NCI-H1694 treated with DMSO at 0.1 percent for 48 hours (cell line): ENCODE data around the gene ADAM30.
"Not testable (repeated sequence)": the region's sequence is repeated elsewhere in the genome, so short reads cannot be mapped to it uniquely, and the experiment has no call there.

Source experiments
- DNase-seq: peaks from one replicate; lab custom pipeline; 2025; lab: John Stamatoyannopoulos, UW

ADAM30 gene

DNA sequence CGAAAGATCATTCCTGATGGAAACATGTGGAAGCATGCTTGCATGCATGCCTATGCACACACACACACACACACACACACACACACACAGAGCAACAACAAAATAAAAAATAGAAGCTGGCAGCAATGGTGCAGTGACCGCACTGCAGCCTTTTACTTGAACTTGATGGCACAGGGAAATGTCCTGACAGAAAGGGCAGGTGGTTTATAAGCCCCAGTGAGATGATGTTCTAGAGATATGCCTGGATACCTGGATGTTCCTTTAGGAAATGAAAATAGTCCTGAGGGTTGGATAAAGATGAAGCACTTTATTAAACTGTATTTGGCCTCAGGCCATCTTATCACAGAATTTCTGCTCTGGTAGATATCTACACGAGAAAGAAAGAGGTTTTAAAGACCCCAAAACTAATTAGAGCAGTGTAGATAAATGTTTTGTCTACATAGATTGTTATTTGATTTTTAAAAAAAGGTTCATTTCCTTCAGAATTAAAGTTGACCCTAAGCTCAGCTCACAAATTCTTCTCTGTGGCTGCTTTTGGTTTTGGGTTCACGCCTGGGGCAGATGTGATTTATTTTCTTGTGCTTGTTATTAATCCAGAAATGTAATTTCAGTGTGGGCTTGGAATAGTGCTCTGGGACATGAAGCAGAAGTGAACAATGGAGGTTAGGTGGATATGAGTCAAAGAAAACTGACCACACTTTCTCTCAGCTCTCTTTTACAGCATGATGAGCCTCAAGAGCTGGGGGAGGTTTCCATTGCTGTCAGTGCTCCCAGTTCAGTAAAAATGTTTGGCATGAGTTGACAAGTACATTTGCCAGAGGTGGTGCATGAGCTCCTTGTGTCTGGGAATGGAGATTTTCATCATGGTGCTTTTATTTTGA, 22.9 kb downstream of the ADAM30 start:
- no peak for DNase-seq

DNA sequence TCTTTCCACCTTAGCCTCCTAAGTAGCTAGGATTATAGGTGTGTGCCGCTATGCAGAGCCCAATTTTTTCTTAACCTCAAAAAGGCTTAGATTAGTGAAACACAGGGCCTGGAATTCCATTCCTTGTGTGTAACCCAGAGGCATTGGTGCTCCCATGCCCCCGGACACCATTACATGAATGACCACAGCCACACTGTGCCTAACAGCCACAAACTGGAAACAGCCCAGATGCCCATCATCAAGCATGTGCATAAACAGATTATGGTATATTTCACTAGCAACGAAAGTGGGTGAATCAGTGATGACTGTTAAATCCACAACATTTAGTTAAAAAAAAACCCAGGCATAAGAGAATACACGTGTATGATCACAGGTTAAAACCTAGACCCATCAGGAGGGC, 24.4 kb downstream of the ADAM30 start:
- DNase-seq = no peak

DNA sequence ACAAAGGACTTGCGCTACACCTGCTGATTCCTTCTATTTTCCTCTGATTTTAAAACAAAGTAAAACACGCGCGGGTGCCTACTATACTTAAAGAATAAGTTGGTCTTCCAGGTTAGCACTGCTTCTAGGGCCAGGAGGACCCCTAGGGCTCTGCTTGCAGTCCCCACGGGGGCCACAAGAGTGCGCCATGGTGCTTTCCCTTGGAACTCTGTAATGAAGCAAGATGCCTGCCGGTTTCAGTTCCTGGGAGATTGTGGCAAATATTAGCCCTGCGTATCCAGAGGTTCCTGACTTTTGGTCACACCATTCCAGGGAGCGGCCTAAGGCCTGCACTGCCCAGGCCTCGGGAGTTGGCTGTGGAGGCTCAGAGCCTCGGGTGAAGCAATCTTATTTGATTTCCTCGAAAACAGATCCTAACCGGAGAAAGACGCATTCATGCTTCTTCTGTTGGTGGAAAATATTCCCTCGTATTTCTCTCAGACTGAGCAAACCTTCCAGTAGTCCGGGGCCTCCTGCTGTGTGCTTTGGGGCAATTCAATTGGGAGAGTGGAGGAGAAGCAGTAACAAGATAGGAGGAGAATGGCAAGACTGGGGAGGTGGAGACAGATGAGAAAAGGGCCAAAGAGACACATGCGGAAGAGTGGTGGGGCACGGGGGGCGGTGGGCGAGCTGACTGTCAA, 25.3 kb downstream of the ADAM30 start:
- peak; percentile 68 for DNase-seq

DNA sequence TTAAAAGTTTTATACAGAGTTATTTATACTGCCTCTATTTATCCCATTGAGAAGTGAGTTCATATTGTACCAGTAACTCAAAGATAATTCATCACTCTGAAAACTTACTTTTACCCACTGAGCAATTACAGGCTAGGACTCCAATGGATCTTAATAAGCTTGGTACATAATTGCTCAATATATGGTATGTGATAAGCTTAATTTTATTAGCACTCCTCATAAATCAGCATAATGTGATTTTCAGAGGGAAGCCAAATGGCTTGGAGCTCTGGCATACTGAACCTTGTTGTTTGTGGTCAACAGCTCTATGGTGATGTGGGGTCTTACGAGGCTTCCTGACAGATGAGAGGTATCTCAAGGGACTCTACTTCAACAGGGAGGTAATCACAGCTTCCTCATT, 26.3 kb downstream of the ADAM30 start:
- DNase-seq = no peak

DNA sequence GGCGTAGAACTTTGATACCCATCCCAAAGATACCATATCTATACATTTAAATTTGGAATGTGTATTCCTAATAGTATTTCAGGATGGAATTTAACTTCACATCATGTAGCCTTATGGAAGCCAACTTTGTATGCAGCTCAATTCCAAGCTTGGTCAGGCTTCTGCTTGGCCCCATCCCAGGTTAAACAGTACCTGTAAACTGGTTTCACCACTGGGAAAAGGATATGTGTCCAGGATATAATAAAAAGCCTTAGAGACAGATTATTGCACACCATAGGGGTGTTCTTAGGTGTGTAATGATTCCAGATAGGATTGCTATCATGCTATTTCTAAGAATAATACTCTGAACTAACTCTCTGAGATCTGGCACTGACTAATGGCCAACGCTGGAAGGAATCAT, 28.1 kb downstream of the ADAM30 start:
- no peak for DNase-seq

DNA sequence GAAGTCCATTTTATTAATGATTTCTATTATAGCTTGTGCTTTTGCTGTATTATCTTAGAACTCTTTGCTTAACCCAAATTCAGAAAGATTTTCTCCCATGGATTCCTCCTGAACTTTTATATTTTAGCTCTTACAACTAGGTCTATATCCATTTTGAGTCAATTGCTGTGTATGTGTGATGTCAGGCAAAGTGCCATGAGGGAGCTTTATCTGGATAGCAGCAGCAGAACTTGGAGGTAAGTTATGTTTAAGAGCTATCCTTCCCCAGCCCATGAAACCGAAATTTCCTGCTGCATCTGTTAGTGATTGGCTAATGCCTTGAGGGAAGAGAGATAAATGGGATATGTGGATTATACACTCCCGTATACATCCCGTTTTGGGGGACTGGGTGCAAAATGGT, 29.9 kb downstream of the ADAM30 start:
- no peak for DNase-seq

DNA sequence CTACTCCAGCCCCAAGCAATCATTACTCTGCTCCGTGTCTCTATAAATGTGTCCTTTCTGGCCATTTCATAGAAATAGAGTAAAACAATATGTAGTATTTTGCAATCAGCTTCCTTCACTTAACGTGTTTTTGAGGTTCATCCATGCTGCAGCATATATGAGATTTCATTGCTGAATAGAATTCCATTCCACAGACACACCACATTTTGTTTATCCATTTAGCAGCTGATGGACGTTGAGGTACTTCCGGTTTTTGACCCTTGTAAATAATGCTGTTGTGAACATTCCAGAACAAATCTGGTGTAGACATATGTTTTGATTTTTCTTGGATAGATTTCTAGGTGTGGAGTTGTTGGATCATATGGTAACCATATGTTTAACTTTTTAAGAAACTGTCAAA, 30.7 kb downstream of the ADAM30 start:
- no peak for DNase-seq

DNA sequence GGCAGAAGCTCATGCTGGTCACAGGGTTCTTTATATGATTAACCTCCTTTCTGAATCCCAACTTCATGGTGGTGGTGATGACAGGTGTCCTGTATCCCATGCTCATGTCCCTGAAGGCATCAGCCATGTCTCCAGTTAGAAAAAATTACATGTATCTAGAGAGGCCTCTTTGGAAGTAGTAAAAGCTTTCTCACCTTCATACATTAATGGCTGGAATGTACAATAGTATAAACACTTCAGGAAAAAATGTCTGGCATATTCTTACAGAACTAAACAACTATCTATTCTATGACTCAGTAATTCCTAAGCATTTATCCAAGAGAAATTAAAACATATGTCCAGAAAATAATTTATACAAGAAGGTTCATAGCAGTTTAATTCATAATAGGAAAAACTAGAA, 34.0 kb downstream of the ADAM30 start:
- DNase-seq = no peak

DNA sequence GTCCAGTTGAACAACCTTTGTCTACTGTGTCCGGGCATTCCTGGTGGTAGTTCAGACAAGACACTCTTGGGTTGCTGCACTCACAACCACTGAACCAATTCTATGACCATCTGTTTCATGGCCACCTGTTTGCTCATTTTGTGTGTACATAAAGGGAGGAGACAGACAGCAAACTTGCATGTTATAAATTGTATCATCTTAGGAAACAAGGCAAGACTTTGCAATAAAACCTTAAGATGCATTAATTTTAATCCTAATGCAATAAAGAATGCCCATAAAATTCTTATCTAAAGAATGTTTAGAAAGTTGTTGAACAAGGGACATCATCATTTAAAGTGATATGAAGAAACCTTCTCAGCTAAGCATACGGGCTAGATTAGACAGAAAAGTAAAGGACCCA, 34.8 kb downstream of the ADAM30 start:
- DNase-seq = no peak

DNA sequence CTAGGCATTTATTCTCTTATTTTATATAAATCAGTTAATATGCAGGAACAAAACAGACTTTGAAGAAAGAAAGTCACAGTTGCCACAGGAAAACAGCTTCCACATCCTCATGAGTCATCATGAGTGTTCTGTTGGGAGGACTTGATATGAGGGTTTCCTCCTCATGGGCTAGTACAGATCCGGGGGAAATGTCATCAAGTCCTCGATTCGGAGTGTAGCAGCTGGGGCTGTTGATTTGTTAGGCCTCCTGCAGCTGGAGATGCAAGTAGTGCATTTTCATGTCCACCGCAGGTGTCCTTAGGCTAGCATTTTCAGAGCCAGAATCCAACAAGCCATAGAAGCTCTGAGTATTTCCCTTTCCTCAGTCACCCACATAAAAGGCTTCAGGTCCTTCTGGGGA, 36.7 kb downstream of the ADAM30 start:
- no peak for DNase-seq

DNA sequence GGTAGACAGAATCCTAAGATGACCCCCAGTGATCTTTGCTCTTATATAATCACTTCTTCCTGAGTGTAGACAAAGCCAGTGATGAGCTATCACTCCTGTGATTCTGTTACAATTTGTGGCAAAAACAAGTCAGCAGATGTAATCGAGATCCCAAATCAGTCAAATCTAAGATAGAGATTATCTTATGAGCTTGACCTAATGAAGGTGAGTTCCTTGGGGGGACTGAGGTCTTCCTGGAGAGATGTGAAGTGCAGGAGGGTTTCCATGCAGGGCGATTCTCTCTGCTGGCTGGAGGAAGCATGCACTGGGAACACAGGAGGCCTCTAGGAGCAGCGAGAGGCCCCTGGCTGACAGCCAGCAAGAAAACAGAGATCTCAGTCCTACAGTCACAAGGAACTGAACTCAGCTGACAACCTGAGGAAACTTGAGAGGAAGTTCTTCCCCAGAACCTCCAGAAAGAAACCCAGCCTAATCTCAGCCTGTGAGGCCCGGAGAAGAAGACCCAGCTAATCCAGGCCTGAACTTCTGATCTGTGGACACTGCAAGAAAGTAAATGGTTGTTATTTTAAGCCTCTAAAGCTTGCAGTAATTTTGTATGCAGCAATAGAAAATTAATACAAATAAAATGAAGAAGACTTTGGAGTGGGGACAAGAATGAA, 37.6 kb downstream of the ADAM30 start:
- not testable (repeated sequence) for DNase-seq

DNA sequence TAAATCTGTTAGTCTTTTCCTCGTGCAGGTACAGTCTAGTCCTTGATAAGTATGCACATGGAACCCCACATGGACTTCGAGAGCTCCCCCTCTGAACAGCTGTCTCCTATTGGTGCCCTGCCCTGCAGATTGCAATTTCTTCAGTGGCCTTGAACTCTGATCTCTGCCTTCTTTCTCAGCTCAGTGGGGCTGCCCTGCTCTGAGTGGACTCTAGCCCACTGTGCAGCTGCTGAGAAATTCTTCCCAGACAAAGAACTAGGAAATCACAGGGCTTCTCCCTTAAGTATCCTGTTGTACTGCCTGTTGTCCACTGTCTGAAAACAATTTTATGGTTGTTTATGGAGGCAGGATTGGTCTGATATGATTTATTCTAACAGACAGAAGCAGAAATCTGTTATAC, 38.2 kb downstream of the ADAM30 start:
- DNase-seq = no peak

DNA sequence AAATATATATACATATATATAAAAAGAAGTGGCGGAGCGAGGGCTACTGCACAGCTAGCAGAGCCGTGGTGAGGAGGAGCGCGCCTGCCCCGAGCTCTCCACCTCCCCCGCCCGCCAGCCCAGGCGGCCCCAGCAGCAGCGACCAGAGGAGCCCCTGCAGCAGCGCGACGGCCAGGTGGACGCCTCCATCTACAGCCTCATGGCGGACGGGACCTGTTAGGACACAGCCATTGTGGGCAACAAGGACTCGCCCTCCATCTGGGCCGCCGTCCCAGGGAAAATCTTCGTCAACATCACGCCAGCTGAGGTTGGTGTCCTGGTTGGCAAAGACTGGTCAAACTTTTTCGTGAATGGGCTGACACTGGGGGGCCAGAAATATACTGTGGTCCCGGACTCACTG, 43.2 kb downstream of the ADAM30 start:
- DNase-seq = no peak

DNA sequence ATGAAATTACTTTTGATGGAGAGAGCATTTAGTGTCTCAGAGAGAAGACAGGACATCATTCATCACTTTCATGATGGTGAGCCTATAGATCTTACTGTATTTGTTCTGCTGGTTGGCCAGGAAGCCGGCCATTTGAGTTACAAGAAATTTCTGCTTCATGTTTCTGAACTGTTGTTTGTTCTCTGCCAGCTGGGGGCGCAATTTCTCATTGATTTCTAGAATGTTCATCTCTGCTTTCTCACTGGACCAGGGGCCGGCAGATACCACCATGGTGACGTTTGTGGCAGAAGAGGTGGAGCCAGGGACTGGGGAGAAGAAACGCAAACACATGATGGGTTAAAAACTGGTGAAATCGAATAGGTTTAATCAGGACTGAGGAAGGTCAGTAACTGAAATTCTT, 52.1 kb downstream of the ADAM30 start:
- DNase-seq = not testable (repeated sequence)
